ENCODE results near the gene STK24. TPM values are rescaled to one million over a fixed set of nuclear protein-coding genes. Genes with fewer than 3 reads are reported as not detected.

Gene STK24
- total RNA-seq, 1 donor from 2014 or later, result 139 TPM

DNA sequence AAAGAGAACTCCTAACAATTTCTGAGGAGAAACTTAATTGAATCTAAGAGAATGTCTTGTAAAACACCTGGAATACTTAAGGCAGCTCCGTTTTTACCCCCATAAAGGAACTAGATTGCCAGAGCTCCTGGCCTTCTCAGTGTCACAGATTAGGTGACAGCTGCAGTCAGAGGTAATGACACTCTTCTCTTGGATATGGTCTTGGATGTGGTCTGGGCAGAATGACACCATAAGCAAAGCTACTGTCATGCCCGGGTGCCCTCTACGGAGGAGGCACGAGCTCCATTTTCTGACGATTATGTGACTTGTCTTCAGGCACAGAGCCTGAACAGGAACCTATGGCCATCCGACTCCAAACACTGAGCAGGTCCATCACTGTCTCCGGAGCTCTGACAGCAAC, 46.7 kb downstream of the STK24 start:
- H3K4me3 Mint-ChIP-seq (ENCODE audit: unreplicated experiment), result no peak overlapping the region
- no peak for DNase-seq (ENCODE audit: extremely low spot score, unreplicated experiment)
- peaks cover 3% of the 10 kb centered on the region for H3K36me3 Mint-ChIP-seq (ENCODE audit: unreplicated experiment)
- peaks cover 52% of the 10 kb centered on the region for H3K4me1 Mint-ChIP-seq (ENCODE audit: unreplicated experiment)
- no peak overlapping the region for H3K27ac Mint-ChIP-seq (ENCODE audit: unreplicated experiment)
- no peak for TF ChIP-seq CTCF (IDR thresholded peaks at IDR 0.05)
- H3K9me3 Mint-ChIP-seq (ENCODE audit: unreplicated experiment), result no peaks in the 10 kb centered on the region
- H3K27me3 Mint-ChIP-seq (ENCODE audit: unreplicated experiment), result no peaks in the 10 kb centered on the region

DNA sequence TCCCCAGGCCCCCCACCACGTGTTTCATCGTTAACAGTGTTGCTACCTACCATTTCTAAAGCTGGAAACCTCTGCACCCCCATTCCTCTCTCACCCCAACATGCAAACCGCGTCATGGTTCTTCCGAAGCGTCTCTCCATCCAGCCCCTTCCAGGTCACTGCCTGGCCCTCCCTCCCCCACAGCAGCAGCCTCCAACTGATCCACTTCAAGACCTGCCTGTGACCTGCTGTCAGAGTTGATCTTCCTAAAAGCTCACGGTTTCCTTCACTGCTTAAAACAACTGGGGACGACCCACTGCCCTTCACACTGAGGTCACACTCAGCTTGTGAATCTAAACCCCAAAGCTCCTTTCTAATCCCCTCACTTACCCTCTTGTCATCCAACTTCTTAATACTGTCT, 47.7 kb downstream of the STK24 start:
- Mint-ChIP-seq H3K9me3 (ENCODE audit: unreplicated experiment) (no peaks in the 10 kb centered on the region), H3K27ac (ENCODE audit: unreplicated experiment) (peak overlapping the region; percentile 32), H3K4me3 (ENCODE audit: unreplicated experiment) (no peak overlapping the region), H3K4me1 (ENCODE audit: unreplicated experiment) (peaks cover 60% of the 10 kb centered on the region), H3K27me3 (ENCODE audit: unreplicated experiment) (no peaks in the 10 kb centered on the region), H3K36me3 (ENCODE audit: unreplicated experiment) (peaks cover 3% of the 10 kb centered on the region)
- no peak for TF ChIP-seq CTCF (IDR thresholded peaks at IDR 0.05)
- no peak for DNase-seq (ENCODE audit: extremely low spot score, unreplicated experiment)

GRCh38 chr13:98528663-98529064, 48.2 kb downstream of the STK24 start:
- peaks cover 59% of the 10 kb centered on the region for H3K4me1 Mint-ChIP-seq (ENCODE audit: unreplicated experiment)
- no peak for TF ChIP-seq CTCF (IDR thresholded peaks at IDR 0.05)
- no peak overlapping the region for H3K4me3 Mint-ChIP-seq (ENCODE audit: unreplicated experiment)
- no peak for DNase-seq (ENCODE audit: extremely low spot score, unreplicated experiment)
- peaks cover 3% of the 10 kb centered on the region for H3K36me3 Mint-ChIP-seq (ENCODE audit: unreplicated experiment)
- no peaks in the 10 kb centered on the region for H3K9me3 Mint-ChIP-seq (ENCODE audit: unreplicated experiment)
- H3K27me3 Mint-ChIP-seq (ENCODE audit: unreplicated experiment), result no peaks in the 10 kb centered on the region
- H3K27ac Mint-ChIP-seq (ENCODE audit: unreplicated experiment), result peak overlapping the region; percentile 32

DNA sequence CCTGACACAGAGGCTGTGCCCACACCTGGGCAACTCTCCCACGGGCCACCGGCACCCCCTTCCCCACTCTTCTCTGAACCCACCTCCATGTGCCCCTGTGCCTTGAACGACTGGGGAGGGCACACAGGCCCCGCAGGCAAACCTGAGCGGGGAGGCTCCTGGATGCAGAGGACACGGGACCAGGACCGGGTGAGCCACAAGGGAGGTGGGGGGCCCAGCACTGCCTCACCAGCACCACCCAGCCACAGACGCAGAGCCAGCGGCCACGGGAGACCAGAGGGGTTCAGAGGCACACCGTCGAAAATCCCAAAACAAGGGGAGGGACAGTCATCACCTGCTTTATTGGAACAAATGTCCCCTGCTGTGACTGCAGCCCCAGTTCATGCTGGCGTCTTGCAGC, 49.4 kb downstream of the STK24 start:
- peaks cover 3% of the 10 kb centered on the region for H3K36me3 Mint-ChIP-seq (ENCODE audit: unreplicated experiment)
- no peaks in the 10 kb centered on the region for H3K27me3 Mint-ChIP-seq (ENCODE audit: unreplicated experiment)
- no peak for TF ChIP-seq CTCF (IDR thresholded peaks at IDR 0.05)
- H3K27ac Mint-ChIP-seq (ENCODE audit: unreplicated experiment), result no peak overlapping the region
- no peaks in the 10 kb centered on the region for H3K9me3 Mint-ChIP-seq (ENCODE audit: unreplicated experiment)
- peaks cover 67% of the 10 kb centered on the region for H3K4me1 Mint-ChIP-seq (ENCODE audit: unreplicated experiment)
- no peak for DNase-seq (ENCODE audit: extremely low spot score, unreplicated experiment)
- no peak overlapping the region for H3K4me3 Mint-ChIP-seq (ENCODE audit: unreplicated experiment)

DNA sequence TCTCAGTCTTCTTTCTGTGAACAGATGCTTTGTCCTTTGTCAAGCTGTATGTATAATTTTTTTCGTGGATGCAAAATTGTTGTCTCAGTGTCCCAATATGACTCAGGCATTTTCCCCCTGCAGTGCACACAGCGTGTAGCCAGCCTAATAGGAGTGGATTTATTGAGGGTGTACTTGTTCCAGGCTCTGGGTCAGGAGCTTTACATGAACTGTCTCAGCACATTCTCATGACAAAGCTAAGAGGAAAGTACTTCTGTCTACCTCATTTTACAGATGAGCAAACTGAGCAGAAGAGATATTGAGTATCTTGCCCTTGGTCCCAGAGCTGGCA, 50.8 kb downstream of the STK24 start:
- H3K27me3 Mint-ChIP-seq (ENCODE audit: unreplicated experiment), result no peaks in the 10 kb centered on the region
- DNase-seq (ENCODE audit: extremely low spot score, unreplicated experiment), result no peak
- H3K4me3 Mint-ChIP-seq (ENCODE audit: unreplicated experiment), result no peak overlapping the region
- no peaks in the 10 kb centered on the region for H3K9me3 Mint-ChIP-seq (ENCODE audit: unreplicated experiment)
- H3K36me3 Mint-ChIP-seq (ENCODE audit: unreplicated experiment), result peaks cover 3% of the 10 kb centered on the region
- TF ChIP-seq CTCF (IDR thresholded peaks at IDR 0.05), result no peak
- peaks cover 76% of the 10 kb centered on the region for H3K4me1 Mint-ChIP-seq (ENCODE audit: unreplicated experiment)
- H3K27ac Mint-ChIP-seq (ENCODE audit: unreplicated experiment), result peak overlapping the region; percentile 55

Data from osteocyte (in vitro differentiated cells).